ENCODE results near the gene OR5T3. TPM values are rescaled to one million over a fixed set of nuclear protein-coding genes. Genes with fewer than 3 reads are reported as not detected.

The OR5T3 gene
- polyA plus RNA-seq, 4 donors = not detected

Other genes starting within 250 kb of the OR5T3 start
- gene OR5AS1, start 224.6 kb upstream of the OR5T3 start, polyA plus RNA-seq = not detected
- not detected for gene OR8I2, start 158.9 kb upstream of the OR5T3 start, polyA plus RNA-seq
- gene OR8H2, start 148.6 kb upstream of the OR5T3 start, polyA plus RNA-seq = not detected
- not detected for gene OR8H3, start 129.9 kb upstream of the OR5T3 start, polyA plus RNA-seq
- not detected for gene OR8J3, start 112.1 kb upstream of the OR5T3 start, polyA plus RNA-seq
- not detected for gene OR8K5, start 91.9 kb upstream of the OR5T3 start, polyA plus RNA-seq
- gene OR5J2, start 75.6 kb upstream of the OR5T3 start, polyA plus RNA-seq = not detected
- gene OR5T2, start 18.0 kb upstream of the OR5T3 start, polyA plus RNA-seq = not detected
- gene OR5T1, start 21.9 kb downstream of the OR5T3 start, polyA plus RNA-seq = not detected
- not detected for gene OR8H1, start 40.0 kb downstream of the OR5T3 start, polyA plus RNA-seq
- not detected for gene OR8K3, start 62.9 kb downstream of the OR5T3 start, polyA plus RNA-seq
- not detected for gene OR8K1, start 93.8 kb downstream of the OR5T3 start, polyA plus RNA-seq
- gene OR8J1, start 102.0 kb downstream of the OR5T3 start, polyA plus RNA-seq = not detected
- not detected for gene OR8U1, start 123.4 kb downstream of the OR5T3 start, polyA plus RNA-seq
- not detected for gene OR5AL1, start 160.4 kb downstream of the OR5T3 start, polyA plus RNA-seq
- gene OR5M3, start 221.1 kb downstream of the OR5T3 start, polyA plus RNA-seq = not detected
- gene OR5M8, start 239.1 kb downstream of the OR5T3 start, polyA plus RNA-seq = not detected